Endothelial cell of umbilical vein (primary cell): ENCODE results near the gene C13orf46.

ENCODE experiments used
- POLR2A ChIP-seq: IDR thresholded peaks from 2 replicates; pipeline ENCODE4 v1.6.1; 2012; ENCODE audit warnings: low read depth, mild to moderate bottlenecking, control low read depth, low read length
- TF ChIP-seq, protein P1 (sequence below), 2 donors: IDR thresholded peaks; 1 replicate in 1 of 2; 2 replicates in 1 of 2; pipeline ENCODE4 v1.5.1; 2011; ENCODE audit warnings: low read length in 2 of 2, mild to moderate bottlenecking in 2 of 2, moderate library complexity in 2 of 2, control low read depth in 1 of 2, inconsistent platforms in 1 of 2, low read depth in 1 of 2; ENCODE audit not compliant: insufficient read depth in 1 of 2; ENCODE audit errors: extremely low read depth in 1 of 2

DNA sequence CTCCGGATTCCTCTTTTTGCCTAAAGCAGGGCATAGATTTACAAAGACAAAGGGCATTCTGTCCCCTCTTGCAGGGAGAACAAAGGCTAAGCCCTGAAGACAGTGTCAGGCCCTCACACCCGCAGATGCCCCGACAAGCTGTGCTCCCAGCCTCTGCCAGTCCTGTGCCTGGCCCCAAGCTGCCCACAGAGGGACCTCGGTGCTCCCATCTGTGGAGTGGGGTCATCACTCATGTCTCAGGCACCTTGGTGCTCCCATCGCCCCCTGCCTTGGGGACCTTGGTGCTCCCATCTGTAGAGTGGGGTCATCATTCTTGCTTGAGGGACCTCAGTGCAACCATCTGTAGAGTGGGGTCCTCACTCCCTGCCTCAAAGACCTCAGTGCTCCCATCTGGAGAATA, 24.3 kb downstream of the C13orf46 start:
- no peak for TF ChIP-seq POLR2A
- TF ChIP-seq, protein P1, sequence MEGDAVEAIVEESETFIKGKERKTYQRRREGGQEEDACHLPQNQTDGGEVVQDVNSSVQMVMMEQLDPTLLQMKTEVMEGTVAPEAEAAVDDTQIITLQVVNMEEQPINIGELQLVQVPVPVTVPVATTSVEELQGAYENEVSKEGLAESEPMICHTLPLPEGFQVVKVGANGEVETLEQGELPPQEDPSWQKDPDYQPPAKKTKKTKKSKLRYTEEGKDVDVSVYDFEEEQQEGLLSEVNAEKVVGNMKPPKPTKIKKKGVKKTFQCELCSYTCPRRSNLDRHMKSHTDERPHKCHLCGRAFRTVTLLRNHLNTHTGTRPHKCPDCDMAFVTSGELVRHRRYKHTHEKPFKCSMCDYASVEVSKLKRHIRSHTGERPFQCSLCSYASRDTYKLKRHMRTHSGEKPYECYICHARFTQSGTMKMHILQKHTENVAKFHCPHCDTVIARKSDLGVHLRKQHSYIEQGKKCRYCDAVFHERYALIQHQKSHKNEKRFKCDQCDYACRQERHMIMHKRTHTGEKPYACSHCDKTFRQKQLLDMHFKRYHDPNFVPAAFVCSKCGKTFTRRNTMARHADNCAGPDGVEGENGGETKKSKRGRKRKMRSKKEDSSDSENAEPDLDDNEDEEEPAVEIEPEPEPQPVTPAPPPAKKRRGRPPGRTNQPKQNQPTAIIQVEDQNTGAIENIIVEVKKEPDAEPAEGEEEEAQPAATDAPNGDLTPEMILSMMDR (IDR thresholded peaks at IDR 0.05; ENCODE audit: extremely low read depth in 1 of 2, insufficient read depth in 1 of 2, low read depth in 1 of 2, low read length in 2 of 2): no peak
